ENCODE data around the gene HOXC11.

HOXC11 gene

GRCh38 chr12:53972722-53973235 lies at the start of gene HOXC11:
HOXC11 (plus strand) TSS chr12:53973126; CDS start chr12:53973242, 116 bp downstream.
- in situ Hi-C loops (cut with MboI; ENCODE audit: low sequenced_read_pairs) = no loop called here

GRCh38 chr12:53924521-53925405 lies 48.2 kb upstream of the HOXC11 start:
- in situ Hi-C loops (cut with MboI; ENCODE audit: low sequenced_read_pairs) = no loop called here

- in situ Hi-C loops (cut with MboI; ENCODE audit: low sequenced_read_pairs) = no loop called here
Observed at GRCh38 chr12:53927220-53928029, 45.5 kb upstream of the HOXC11 start.

GRCh38 chr12:53928054-53928835 lies 44.7 kb upstream of the HOXC11 start:
- in situ Hi-C loops (cut with MboI; ENCODE audit: low sequenced_read_pairs) = no loop called here

- in situ Hi-C loops (cut with MboI; ENCODE audit: low sequenced_read_pairs) = no loop called here
Observed at GRCh38 chr12:53929527-53929926, 43.4 kb upstream of the HOXC11 start.

- in situ Hi-C loops (cut with MboI; ENCODE audit: low sequenced_read_pairs) = no loop called here
Observed at GRCh38 chr12:53930591-53931255, 42.2 kb upstream of the HOXC11 start.

- in situ Hi-C loops (cut with MboI; ENCODE audit: low sequenced_read_pairs) = no loop called here
Observed at GRCh38 chr12:53931844-53932581, 40.9 kb upstream of the HOXC11 start.

GRCh38 chr12:53932915-53933314 lies 40.0 kb upstream of the HOXC11 start:
- in situ Hi-C loops (cut with MboI; ENCODE audit: low sequenced_read_pairs) = no loop called here

- in situ Hi-C loops (cut with MboI; ENCODE audit: low sequenced_read_pairs) = no loop called here
Observed at GRCh38 chr12:53935383-53936341, 37.3 kb upstream of the HOXC11 start.

GRCh38 chr12:53937099-53937498 lies 35.8 kb upstream of the HOXC11 start:
- in situ Hi-C loops (cut with MboI; ENCODE audit: low sequenced_read_pairs) = no loop called here

- in situ Hi-C loops (cut with MboI; ENCODE audit: low sequenced_read_pairs) = no loop called here
Observed at GRCh38 chr12:53937596-53938325, 35.2 kb upstream of the HOXC11 start.

GRCh38 chr12:53938326-53939140 lies 34.4 kb upstream of the HOXC11 start, which contains the start of gene HOXC13:
HOXC13 (plus strand) TSS chr12:53938831; CDS start chr12:53938907, 76 bp downstream.
- in situ Hi-C loops (cut with MboI; ENCODE audit: low sequenced_read_pairs) = no loop called here

GRCh38 chr12:53939141-53940108 lies 33.5 kb upstream of the HOXC11 start:
- in situ Hi-C loops (cut with MboI; ENCODE audit: low sequenced_read_pairs) = loop anchor here (10.0 kb wide), 1 partner anchor 145 kb away; no protein-coding TSS in a partner anchor

GRCh38 chr12:53940443-53941014 lies 32.4 kb upstream of the HOXC11 start:
- in situ Hi-C loops (cut with MboI; ENCODE audit: low sequenced_read_pairs) = loop anchor here (10.0 kb wide), 1 partner anchor 146 kb away; no protein-coding TSS in a partner anchor

- in situ Hi-C loops (cut with MboI; ENCODE audit: low sequenced_read_pairs) = loop anchor here (10.0 kb wide), 1 partner anchor 146 kb away; no protein-coding TSS in a partner anchor
Observed at GRCh38 chr12:53941187-53941586, 31.7 kb upstream of the HOXC11 start.
